GM21825 (cell line): Measurements from ENCODE around the gene ENO2.
"Not testable (repeated sequence)": the region's sequence is repeated elsewhere in the genome, so short reads cannot be mapped to it uniquely, and the experiment has no call there.

Experiments
- ATAC-seq: cut with Tn5 transposase; IDR thresholded peaks from one replicate; pipeline ENCODE4 v1.9.1; 2021; ENCODE audit warnings: mild to moderate bottlenecking, moderate library complexity; ENCODE audit not compliant: unreplicated experiment

ENO2 gene

DNA sequence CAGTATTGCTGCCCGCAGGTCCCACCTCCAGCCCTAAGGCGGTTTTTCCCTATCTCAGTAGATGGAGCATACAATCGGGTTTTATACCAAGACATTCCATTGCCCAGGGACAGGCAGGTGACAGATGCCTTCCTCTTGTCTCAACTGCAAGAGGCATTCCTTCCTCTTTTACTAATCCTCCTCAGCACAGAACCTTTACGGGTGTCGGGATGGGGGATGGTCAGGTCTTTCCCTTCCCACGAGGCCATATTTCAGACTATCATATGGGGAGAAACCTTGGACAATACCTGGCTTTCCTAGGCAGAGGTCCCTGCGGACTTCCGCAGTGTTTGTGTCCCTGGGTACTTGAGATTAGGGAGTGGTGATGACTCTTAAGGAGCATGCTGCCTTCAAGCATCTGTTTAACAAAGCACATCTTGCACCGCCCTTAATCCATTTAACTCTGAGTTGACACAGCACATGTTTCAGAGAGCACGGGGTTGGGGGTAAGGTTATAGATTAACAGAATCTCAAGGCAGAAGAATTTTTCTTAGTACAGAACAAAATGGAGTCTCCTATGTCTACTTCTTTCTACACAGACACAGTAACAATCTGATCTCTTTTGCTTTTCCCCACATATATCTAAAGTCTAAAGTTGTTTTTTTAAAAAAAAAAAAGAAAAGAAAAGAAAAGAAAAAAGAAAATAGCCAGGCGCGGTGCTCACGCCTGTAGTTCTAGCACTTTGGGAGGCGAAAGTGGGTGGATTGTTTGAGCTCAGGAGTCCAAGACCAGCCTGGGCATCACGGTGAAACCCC lies 28.0 kb upstream of the ENO2 start:
- ATAC-seq = not testable (repeated sequence)

DNA sequence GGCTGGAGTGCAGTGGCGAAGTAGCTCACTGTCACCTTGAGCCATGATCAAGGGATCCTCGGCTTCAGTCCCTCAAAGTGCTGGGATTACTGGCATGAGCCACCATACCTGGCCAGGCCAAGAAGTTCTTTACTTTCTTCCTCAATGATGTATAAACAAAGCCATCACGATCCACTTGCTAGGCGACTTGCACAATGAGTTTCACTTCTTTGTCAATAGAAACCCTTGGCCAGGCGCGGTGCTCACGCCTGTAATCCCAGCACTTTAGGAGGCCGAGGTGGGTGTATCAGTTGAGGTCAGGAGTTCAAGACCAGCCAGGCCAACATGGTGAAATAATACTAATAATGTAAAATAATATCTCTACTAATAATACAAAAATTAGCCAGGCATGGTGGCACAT lies 26.9 kb upstream of the ENO2 start:
- no peak for ATAC-seq

DNA sequence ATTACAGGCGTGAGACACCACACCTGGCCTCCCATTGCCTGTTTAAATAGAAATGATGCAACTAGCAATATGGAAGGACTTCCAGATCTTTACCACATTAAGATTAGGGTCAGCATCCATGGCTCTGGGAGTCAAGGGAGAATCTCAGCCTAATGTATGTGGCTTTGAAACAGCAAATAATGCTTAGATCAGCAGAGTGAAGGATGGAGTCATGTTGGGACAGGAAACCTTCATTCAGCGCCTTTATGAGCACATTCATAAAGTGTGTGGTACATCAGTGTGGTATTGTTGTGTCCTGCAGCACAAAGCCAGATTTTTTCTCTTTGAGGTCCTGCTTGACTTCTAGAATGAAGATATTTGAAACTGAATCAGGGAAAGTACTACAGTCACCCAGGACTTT lies 26.0 kb upstream of the ENO2 start:
- no peak for ATAC-seq

DNA sequence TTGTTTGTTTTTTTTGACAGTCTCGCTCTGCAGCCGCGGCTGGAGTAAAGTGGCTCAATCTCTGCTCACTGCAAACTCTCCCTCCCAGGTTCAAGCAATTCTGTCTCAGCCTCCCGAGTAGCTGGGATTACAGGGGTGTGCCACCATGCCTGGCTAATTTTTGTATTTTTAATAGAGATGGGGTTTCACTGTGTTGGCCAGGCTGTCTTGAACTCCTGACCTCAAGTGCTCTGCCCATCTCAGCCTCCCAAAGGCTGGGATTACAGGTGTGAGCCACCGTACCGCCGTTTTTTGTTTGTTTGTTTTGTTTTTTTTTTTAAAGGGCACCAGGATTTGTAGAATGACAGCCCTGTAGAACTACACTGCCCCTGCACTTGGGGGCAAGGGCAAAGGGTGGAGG lies 25.6 kb upstream of the ENO2 start:
- not testable (repeated sequence) for ATAC-seq

DNA sequence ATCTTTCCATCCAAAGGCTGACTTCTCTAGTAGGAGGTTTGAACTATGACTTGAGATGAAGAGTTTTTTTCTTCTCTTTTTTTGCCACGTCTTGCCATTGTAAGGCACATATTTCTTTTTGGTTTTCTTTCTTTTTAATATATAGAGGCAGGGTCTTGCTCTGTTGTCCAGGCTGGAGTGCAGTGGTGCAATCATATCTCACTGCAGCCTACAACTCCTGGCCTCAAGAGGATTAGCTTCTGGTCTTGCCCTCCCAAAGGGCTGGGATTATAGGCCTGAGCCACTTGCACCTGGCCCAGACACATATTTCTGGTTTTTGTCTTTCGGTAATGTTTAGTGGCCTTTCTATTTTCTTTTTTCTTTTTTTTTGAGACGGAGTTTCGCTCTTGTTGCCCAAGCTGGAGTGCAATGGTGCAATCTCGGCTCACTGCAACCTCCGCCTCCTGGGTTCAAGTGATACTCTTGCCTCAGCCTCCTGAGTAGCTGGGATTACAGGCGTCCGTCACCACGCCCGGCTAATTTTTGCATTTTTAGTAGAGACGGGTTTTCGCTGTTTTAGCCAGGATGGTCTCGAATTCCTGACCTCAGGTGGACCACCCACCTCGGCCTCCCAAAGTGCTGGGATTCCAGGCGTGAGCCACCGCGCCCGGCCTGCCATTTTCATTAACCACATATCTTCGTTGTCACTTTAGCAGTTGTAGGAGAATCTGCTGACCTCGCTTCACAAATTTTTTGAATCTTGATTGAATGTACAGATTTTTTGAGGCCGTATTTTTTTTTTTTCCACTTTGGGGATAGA lies 24.4 kb upstream of the ENO2 start:
- ATAC-seq = not testable (repeated sequence)

DNA sequence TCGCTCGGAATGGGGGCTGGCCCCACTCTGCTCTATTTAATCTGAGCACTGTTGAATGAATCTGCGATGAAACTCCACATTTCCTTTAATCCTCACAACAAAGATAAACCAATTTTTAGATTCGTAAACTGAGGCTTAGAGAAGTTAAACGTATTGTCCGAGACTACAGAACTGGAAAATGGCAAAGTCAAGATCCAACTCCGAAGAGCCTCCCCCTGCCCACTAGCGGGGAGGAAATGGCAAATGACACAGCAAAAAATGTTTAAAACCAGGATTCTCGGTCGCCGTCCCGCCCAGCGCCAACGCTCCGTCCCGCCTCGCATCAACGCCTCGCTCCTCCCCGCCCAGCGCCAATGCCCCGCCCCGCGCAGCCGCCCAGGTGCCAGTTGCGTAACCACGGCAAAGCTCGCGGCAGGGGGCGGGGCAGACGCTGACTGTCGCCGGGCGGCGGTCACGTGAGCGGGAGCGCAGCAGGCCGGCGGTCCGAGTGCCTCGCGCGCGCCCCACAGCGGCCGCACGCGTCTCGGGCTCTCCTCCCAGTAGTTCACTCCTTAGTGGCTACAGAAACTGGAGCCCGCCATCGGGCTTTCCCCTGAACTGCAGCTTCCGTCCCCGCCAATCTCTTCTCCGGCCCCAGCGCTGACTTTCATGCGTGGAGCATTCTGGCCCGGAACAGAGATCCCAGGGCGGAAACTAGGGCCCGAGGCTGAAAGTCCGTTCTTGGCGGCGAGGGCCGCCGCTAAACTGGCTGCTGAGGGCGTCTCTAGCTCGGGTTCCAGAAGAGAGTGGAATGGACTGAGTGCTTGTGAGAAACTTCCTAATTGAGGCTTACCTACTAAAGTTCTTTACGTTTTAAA lies 23.4 kb upstream of the ENO2 start:
- peak; percentile 93 for ATAC-seq

DNA sequence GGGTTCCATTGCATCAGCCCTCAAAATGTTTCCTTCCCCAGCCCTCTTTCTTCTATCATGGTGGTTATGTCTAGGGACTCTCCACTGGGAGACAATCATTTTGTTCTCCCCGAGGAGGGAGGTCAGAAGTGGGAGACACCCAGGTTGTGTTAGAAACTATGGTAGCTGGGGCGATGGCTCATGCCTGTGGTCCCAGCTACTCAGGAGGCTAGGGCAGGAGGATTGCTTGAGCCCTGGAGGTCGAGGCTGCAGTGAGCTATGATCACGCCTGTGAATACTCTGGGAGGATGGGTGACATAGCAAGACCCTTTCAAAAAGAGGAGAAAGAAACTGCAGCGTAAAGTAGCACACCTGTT lies 22.8 kb upstream of the ENO2 start:
- peak; percentile 2 for ATAC-seq

DNA sequence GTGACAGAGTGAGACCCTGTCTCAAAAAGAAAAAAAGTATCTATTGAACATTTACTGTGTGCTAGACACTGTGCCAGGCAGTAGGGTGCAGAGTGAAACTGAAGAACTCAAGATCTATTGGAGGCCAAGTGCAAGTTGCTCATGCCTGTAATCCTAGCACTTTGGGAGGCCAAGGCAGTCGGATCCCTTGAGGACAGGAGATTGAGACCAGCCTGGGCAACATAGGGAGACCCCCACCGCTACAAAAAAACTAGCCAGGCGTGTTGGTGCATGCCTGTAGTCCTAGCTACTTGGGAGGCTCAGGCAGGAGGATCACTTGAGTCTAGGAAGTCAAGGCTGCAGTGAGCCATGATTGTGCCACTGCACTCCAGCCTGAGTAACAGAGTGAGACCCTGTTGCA lies 21.7 kb upstream of the ENO2 start:
- ATAC-seq = not testable (repeated sequence)

DNA sequence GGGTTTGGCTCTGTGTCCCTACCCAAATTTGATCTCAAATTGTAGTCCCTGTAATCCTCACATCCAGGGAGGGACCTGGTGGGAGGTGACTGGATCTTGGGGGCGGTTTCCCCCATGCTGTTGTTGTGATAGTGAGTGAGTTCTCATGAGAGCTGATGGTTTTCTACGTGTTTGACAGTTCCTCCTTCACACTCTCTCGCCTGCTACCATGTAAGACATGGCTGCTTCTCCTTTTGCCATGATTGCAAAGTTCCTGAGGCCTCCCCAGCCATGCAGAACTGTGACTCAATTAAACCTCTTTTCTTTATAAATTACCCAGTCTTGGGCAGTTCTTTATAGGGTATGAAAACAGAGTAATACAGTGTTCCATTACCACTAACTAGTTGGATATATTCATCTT lies 20.1 kb upstream of the ENO2 start:
- ATAC-seq = no peak

DNA sequence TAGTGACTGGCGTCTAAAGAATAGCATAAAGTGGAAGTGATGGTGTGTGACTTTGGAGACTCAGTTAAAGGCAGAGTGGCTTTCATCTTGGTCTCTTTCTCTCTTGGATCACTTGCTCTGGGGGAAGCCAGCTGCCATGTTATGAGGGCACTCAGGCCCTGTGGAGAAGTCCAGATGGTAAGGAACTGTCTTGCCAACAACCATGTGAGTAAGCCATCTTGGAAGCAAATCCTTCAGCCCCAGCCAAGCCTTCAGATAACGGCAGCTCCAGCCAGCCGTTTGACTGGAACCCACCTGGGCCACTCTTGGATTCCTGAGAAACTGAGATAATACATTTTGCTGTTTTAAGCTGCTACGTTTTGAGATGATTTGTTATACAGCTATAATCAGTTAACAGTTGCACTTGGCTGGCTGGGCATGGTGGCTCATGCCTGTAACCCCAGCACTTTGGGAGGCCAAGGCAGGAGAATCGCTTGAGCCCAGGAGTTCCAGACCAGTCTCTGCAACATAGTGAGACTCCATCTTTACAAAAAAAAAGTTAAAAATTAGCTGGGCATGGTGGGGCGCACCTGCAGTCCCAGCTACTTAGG lies 17.4 kb upstream of the ENO2 start:
- no peak for ATAC-seq

DNA sequence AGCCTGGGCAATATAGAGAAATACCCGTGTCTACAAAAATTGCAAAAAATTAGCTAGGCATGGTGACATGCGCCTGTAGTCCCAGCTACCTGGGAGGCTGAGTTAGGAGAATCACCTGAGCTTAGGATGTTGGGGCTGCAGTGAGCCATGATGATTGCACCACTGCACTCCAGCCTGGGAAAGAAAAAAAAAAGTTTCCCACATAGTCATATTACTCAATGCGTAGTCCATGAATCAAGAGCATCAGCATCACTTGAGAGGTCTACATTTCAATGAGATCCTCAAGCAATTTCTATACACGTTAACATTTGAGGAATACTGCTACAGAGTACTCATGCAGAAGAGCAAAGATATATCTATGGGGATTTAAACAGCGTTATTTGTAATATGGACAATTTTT lies 15.0 kb upstream of the ENO2 start:
- no peak for ATAC-seq

DNA sequence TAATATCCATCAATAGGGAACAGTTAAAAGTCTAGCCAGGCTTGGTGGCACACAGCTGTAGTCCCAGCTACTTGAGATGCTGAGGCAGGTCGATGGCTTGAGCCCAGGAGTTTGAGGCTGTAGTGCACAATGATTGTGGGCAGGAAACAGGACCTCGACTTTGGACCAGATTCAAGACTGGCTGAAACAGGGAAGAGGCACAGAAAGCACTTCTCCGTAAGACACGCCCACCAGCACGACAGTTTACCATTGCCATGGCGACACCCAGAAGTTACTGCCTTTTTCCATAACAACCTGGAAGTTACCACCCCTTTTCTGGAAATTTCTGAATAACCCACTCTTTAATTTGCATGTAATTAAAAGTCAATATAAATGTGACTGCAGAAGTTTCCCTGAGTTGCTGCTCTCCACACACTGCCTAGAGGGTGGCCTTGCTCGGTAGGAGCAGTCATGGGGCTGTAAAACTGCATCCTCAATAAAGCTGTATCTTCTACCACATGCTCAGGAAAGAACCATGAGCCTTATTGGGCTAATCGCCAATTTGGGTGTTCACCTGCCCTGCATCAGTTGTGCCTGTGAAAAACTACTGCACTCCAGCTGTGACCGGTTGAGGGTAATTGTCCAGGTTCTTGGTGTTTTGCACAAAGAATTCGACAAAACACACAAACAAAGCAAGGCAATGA lies 14.4 kb upstream of the ENO2 start:
- ATAC-seq = no peak

DNA sequence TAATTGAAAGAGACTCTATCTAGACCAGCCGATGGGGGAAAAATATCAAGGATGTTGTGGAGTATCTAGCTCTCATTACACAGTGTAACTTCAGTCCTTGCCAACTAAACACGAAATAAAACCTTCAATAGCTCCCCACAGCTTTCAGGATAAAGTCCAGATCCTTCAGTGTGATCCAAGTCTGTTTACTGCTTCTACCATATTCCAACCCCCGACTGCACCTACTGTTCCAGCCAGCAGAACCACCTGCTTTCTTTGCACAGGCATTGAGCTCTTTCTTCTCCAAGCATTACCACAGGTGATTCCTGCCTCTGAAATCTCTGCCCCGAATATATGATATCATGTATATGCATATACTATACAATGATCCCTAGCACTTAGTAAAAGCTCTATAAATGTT lies 11.9 kb upstream of the ENO2 start:
- ATAC-seq = no peak

DNA sequence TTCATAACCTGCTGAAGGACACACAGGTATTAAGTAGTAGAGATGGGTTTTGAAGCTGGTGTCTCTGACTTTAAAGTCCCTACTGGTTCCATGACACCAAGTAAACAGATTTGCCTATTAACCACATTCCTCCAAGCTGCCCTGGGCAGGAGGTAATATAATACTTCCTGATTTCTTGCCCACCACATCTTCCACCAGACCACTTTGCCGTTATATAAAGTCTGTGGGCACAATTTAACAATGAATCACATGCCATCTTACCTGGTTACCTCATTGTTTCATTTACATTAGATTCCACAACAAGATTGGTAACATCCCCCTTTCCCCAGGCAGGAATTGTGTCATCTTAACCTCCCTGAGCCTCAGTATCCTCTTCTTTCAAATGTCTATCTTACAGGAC lies 10.7 kb upstream of the ENO2 start:
- no peak for ATAC-seq

DNA sequence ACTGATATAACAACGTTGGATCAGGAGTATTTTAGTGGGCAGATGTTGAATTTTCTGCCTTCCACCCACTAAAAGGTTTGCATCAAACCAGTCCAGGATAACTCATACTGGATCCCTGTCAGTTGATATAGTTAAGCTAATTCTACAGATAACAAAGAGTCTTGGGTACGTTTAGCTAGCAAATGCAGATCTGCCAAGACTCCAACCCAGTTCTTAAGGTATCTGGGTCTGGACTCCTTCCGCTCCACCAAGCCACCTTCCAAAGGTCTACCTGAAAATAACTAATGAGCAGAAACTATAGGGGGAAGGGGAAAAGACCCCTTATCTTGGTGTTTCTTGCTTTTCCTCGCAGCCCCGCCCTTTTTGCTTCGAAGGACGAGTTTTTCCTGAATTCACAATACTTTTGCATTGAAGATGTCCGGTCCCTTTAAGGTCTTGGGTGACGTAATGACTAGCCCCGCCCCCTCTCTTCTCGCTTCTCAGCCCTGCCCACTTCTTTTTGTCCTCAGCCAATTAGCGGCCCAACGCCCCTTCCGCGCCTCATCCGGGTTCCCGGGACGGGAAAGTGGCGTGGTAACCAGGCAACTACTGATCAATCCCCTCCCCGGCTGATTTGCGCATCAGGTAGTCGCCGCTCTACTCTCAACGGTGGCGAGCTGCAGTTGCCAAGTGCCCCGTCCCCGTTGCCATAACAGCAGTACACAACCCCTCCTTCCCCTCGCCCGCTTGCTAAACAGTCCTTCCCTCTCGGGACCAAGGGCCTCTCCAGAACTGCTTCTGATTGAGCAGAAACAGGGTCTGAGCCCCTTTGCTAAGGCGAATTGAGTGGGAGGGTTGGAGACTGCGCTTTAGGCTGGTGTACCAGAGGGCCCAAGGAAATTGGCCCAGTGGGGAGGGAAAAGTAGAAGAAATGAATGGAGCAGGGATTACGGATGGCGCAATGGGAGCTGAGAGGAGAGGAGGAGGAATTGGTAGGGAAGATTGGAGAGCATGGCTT lies 9.8 kb upstream of the ENO2 start, which contains the start of gene LRRC23:
TSS of gene LRRC23 (plus strand) at position 543 of the 997 bp plus-strand sequence. CDS start 812 bp downstream, outside the sequence.
- ATAC-seq = peak; percentile 90

DNA sequence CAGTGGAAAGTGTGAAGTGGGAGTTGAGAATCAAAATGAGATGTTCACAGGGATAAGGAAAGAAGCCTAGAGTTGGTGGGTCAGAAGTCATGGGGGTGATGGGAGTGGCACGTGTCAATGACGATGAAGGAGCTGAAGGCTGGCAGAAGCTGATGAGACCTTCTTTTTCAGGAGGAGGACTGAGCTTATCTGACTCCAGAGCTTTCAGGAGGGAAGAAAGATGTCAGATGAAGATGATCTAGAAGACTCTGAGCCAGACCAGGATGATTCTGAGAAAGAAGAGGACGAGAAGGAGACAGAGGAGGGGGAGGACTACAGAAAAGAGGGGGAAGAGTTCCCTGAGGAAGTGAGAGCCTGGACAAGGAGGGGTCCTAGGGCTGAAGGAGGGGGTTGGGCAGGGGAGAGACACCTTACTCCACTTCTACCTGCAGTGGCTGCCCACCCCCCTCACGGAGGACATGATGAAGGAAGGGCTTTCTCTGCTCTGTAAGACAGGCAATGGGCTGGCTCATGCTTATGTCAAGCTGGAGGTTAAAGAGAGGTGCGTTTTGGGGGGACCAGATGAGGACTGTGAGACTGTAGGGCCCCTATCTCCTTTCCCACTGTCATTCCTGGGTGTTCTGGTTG lies 8.9 kb upstream of the ENO2 start:
- no peak for ATAC-seq

DNA sequence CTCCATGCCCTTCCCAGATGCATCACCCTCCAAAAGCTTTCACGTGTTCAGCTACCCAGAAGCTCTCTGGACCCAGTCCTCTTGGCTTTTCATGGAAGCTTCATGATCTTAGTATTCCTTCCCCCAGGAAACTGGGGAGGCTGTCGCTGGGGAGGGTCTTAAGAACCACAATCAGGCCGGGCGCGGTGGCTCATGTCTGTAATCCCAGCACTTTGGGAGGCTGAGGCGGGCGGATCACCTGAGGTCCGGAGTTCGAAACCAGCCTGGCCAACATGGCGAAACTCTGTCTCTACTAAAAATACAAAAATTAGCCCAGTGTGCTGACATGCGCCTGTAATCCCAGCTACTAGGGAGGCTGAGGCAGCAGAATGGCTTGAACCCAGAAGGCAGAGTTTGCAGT lies 6.2 kb upstream of the ENO2 start:
- not testable (repeated sequence) for ATAC-seq

DNA sequence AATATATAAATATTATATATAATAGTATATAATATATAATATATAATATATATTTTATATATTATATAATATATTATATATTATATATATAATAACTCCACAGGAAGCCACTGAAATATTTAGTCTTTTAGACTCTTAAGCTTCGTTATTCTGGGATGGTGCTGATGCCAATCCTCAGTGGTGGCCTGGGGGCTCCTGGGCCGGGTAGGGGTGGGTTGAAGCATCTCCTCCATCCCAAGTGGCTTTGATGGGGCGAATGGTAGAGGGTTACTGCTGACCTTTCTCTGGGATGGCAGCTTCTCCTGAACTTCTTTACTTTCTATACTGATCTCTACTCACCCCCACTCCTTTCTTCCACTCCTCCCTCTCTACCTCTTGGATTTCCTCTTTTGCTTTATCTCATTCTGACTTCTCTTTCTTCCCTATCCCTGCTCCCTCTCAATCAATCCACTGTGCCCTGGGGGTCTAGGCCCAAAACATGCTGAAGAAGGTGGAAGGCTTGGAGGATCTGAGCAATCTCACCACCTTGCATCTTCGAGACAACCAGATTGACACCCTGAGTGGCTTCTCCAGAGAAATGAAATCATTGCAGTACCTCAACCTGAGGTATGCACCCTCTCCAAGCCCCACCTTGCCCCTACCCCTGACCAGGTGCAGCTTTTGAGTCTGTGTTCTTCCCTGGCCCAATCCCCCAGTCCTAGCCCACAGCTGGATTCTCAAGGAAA lies 4.8 kb upstream of the ENO2 start:
- ATAC-seq = no peak
